ENCODE results near the gene PPP3R1. TPM values are rescaled to one million over a fixed set of nuclear protein-coding genes. Genes with fewer than 3 reads are reported as not detected.

The PPP3R1 gene
- total and polyA plus RNA-seq, 2 of the 4 experiments (the other 2 are of a cell fraction), result 9.1 to 17.3 TPM

- no CpG with 5 or more reads among the region's 7 CpGs for WGBS, 2 experiments (ENCODE audit: extremely low coverage in 2 of 2, insufficient read length in 1 of 2)
- Histone ChIP-seq H3K79me1 (ENCODE audit: low read depth in 1 of 2, low read length in 2 of 2) (peaks cover 17 to 36% of the 10 kb centered on the region in 2 experiments), H3K27ac (ENCODE audit: insufficient read depth, low read length) (no peak overlapping the region), H2BK20ac (ENCODE audit: low read depth, low read length) (no peak overlapping the region), H3K4ac (ENCODE audit: low read depth, low read length) (no peak overlapping the region), H3K56ac (ENCODE audit: extremely low read depth, insufficient read depth, low read length) (no peak overlapping the region), H4K91ac (ENCODE audit: insufficient read depth, low read depth, low read length) (no peak overlapping the region), H2AFZ (replicated peaks; ENCODE audit: low read length, poor library complexity) (no peak overlapping the region), H3K4me2 (ENCODE audit: low read depth, low read length) (no peak overlapping the region), H2AK9ac (replicated peaks; ENCODE audit: low read depth, low read length, poor library complexity) (no peak overlapping the region), H3K14ac (replicated peaks; ENCODE audit: low read depth, low read length) (no peak overlapping the region), H3K4me1 (ENCODE audit: control insufficient read depth, insufficient read depth, low read length) (peaks cover 6% of the 10 kb centered on the region), H2BK15ac (ENCODE audit: low read depth, low read length) (no peak overlapping the region), H3K27me3 (ENCODE audit: control insufficient read depth, insufficient read depth, low read length) (no peaks in the 10 kb centered on the region), H3K4me3 (ENCODE audit: insufficient read depth, low read depth, low read length) (no peak overlapping the region), H2BK120ac (ENCODE audit: low read depth, low read length) (no peak overlapping the region), H3K18ac (ENCODE audit: low read depth, low read length) (no peak overlapping the region), H3K9me1 (ENCODE audit: insufficient read depth, low read length) (no peaks in the 10 kb centered on the region), H2BK5ac (ENCODE audit: low read depth, low read length, poor library complexity, severe bottlenecking) (no peak overlapping the region), H4K20me1 (ENCODE audit: insufficient read depth, low read length) (peaks cover 3% of the 10 kb centered on the region; the same call in 1 of the 2 replicates), H3K23ac (ENCODE audit: low read depth, low read length) (no peak overlapping the region), H4K5ac (ENCODE audit: low read depth, low read length) (no peak overlapping the region), H3K36me3 (ENCODE audit: control insufficient read depth, insufficient read depth, low read length) (peaks cover 11% of the 10 kb centered on the region), H3K9ac (ENCODE audit: low read depth, low read length) (no peak overlapping the region), H2AK5ac (ENCODE audit: low read depth, low read length) (no peak overlapping the region), H4K8ac (ENCODE audit: low read depth in 2 of 2, low read length in 2 of 2) (no peak overlapping the region), H3K9me3 (ENCODE audit: control insufficient read depth, insufficient read depth, low read length) (no peaks in the 10 kb centered on the region)
- no TSS peak for BruUV-seq (replicated peaks)
- POLR2A ChIA-PET (ENCODE audit: unreplicated experiment), result no interaction called here
- ATAC-seq (ENCODE audit: low read depth), result no peak
- intact Hi-C loops (cut with micrococcal nuclease), result no loop called here
- no peak for DNase-seq
- CTCF ChIA-PET, result interaction anchor here (0.7 to 1.6 kb wide), 3 partner anchors 12 to 68 kb away, joined by 3 to 4 read pairs (median 3); no protein-coding TSS in a partner anchor
- in situ Hi-C loops (cut with MboI; ENCODE audit: low sequenced_read_pairs), result no loop called here
- dilution Hi-C loops (cut with HindIII; ENCODE audit: low sequenced_read_pairs, unreplicated experiment), result no loop called here
- no peak for TF ChIP-seq BHLHE40 (IDR thresholded peaks at IDR 0.05; ENCODE audit: low read depth, low read length)
- no peak for TF ChIP-seq USF2 (IDR thresholded peaks at IDR 0.05; ENCODE audit: low read depth, low read length)
- no peak for TF ChIP-seq MAZ (IDR thresholded peaks at IDR 0.05; ENCODE audit: borderline replicate concordance, low read depth, low read length)
- no peak for TF ChIP-seq NFE2L2 (IDR thresholded peaks at IDR 0.05; ENCODE audit: low read depth, low read length)
- no peak for TF ChIP-seq CEBPB (IDR thresholded peaks at IDR 0.05; ENCODE audit: low read depth, low read length)
- TF ChIP-seq MAFK (IDR thresholded peaks at IDR 0.05; ENCODE audit: low read depth, low read length), result no peak
- TF ChIP-seq CHD1 (IDR thresholded peaks at IDR 0.05; ENCODE audit: low read depth, low read length), result no peak
- TF ChIP-seq RAD21 (IDR thresholded peaks at IDR 0.05; ENCODE audit: low read length), result no peak
- no peak for TF ChIP-seq SMC3 (IDR thresholded peaks at IDR 0.05; ENCODE audit: low read depth, low read length)
- no peak for TF ChIP-seq CTCF (conservative IDR thresholded peaks at IDR 0.05; ENCODE audit: low read depth, low read length)
- TF ChIP-seq FOS (IDR thresholded peaks at IDR 0.05; ENCODE audit: low read depth, low read length), result no peak
- TF ChIP-seq POLR2A (IDR thresholded peaks at IDR 0.05; ENCODE audit: low read depth, low read length), result no peak
- no peak for TF ChIP-seq ELK1 (IDR thresholded peaks at IDR 0.05; ENCODE audit: borderline replicate concordance, low read depth, low read length)
- TF ChIP-seq MXI1 (IDR thresholded peaks at IDR 0.05; ENCODE audit: borderline replicate concordance, low read depth, low read length), result no peak
- TF ChIP-seq RCOR1 (IDR thresholded peaks at IDR 0.05; ENCODE audit: insufficient replicate concordance, low read length), result no peak
These were observed 75.7 kb downstream of the PPP3R1 start for GRCh38 chr2:68176657-68177056.
